ENCODE results near the gene SH2D4B. TPM values are rescaled to one million over a fixed set of nuclear protein-coding genes. Genes with fewer than 3 reads are reported as not detected.

Gene SH2D4B
- total RNA-seq, 2 experiments from 2014 or later = 0.16 to 0.31 TPM

GRCh38 chr10:80681142-80681541 lies 143.4 kb downstream of the SH2D4B start:
- peaks cover 10% of the 10 kb centered on the region for H3K27me3 Mint-ChIP-seq
- Histone ChIP-seq H3K36me3 (ENCODE audit: insufficient read depth, low read length) (no peaks in the 10 kb centered on the region), H3K4me1 (ENCODE audit: insufficient read depth, low read length) (no peaks in the 10 kb centered on the region), H3K9me3 (ENCODE audit: control insufficient read depth in 1 of 2, insufficient read depth in 1 of 2, low read length in 2 of 2) (no peaks in the 10 kb centered on the region), H3K27me3 (ENCODE audit: control insufficient read depth in 1 of 2, insufficient read depth in 2 of 2, low read length in 2 of 2) (no peaks in the 10 kb centered on the region), H3K4me3 (ENCODE audit: low read length) (no peak overlapping the region), H3K27ac (ENCODE audit: low read depth in 1 of 2, low read length in 2 of 2) (no peak overlapping the region)
- no peak for DNase-seq
- H3K4me1 Mint-ChIP-seq (ENCODE audit: low read depth) = no peaks in the 10 kb centered on the region
- no peaks in the 10 kb centered on the region for H3K36me3 Mint-ChIP-seq (ENCODE audit: low read depth)
- no peak for ATAC-seq (ENCODE audit: poor library complexity)
- H3K27ac Mint-ChIP-seq = no peak overlapping the region
- intact Hi-C loops (cut with DNase I, micrococcal nuclease) = no loop called here
- H3K9me3 Mint-ChIP-seq = no peaks in the 10 kb centered on the region
- ChIA-PET POLR2A (no interaction called here), CTCF (interaction anchor here (1.0 kb wide), 1 partner anchor 18 kb away, joined by 3 read pairs; no protein-coding TSS in a partner anchor)
- no peak for TF ChIP-seq CTCF (IDR thresholded peaks at IDR 0.05)
- no peak overlapping the region for H3K4me3 Mint-ChIP-seq

- intact Hi-C loops (cut with DNase I, micrococcal nuclease) = no loop called here
- Histone ChIP-seq H3K27ac (ENCODE audit: low read depth in 1 of 2, low read length in 2 of 2) (no peak overlapping the region), H3K36me3 (ENCODE audit: insufficient read depth, low read length) (no peaks in the 10 kb centered on the region), H3K27me3 (ENCODE audit: control insufficient read depth in 1 of 2, insufficient read depth in 2 of 2, low read length in 2 of 2) (no peaks in the 10 kb centered on the region), H3K4me1 (ENCODE audit: insufficient read depth, low read length) (no peaks in the 10 kb centered on the region), H3K9me3 (ENCODE audit: control insufficient read depth in 1 of 2, insufficient read depth in 1 of 2, low read length in 2 of 2) (no peaks in the 10 kb centered on the region), H3K4me3 (ENCODE audit: low read length) (no peak overlapping the region)
- Mint-ChIP-seq H3K36me3 (ENCODE audit: low read depth) (no peaks in the 10 kb centered on the region), H3K9me3 (no peaks in the 10 kb centered on the region), H3K27me3 (peaks cover 4% of the 10 kb centered on the region), H3K4me3 (no peak overlapping the region), H3K27ac (no peak overlapping the region), H3K4me1 (ENCODE audit: low read depth) (no peaks in the 10 kb centered on the region)
- CTCF ChIA-PET = no interaction called here
- ATAC-seq (ENCODE audit: poor library complexity) (peak; percentile 87), DNase-seq (peak in 4 of 14 experiments; percentile 6 to 78 (median 72))
- POLR2A ChIA-PET = interaction anchor here (0.6 kb wide), 1 partner anchor 1294 kb away, joined by 6 read pairs; no protein-coding TSS in a partner anchor
- TF ChIP-seq CTCF (IDR thresholded peaks at IDR 0.05) = no peak
Observed at GRCh38 chr10:80684259-80684658, 146.6 kb downstream of the SH2D4B start.

GRCh38 chr10:80685355-80685754 lies 147.7 kb downstream of the SH2D4B start:
- no peaks in the 10 kb centered on the region for H3K9me3 Mint-ChIP-seq
- CTCF ChIA-PET = interaction anchor here (1.9 kb wide), 1 partner anchor 14 kb away, joined by 5 read pairs; no protein-coding TSS in a partner anchor
- no peak overlapping the region for H3K4me3 Mint-ChIP-seq
- no peak overlapping the region for H3K27ac ChIP-seq (ENCODE audit: low read depth in 1 of 2, low read length in 2 of 2)
- H3K4me1 ChIP-seq (ENCODE audit: insufficient read depth, low read length) = no peaks in the 10 kb centered on the region
- POLR2A ChIA-PET = no interaction called here
- H3K27ac Mint-ChIP-seq = no peak overlapping the region
- no peaks in the 10 kb centered on the region for H3K36me3 ChIP-seq (ENCODE audit: insufficient read depth, low read length)
- no peaks in the 10 kb centered on the region for H3K36me3 Mint-ChIP-seq (ENCODE audit: low read depth)
- ATAC-seq (ENCODE audit: poor library complexity) = no peak
- no peak overlapping the region for H3K4me3 ChIP-seq (ENCODE audit: low read length)
- TF ChIP-seq CTCF (IDR thresholded peaks at IDR 0.05) = no peak
- no peaks in the 10 kb centered on the region for H3K4me1 Mint-ChIP-seq (ENCODE audit: low read depth)
- intact Hi-C loops (cut with DNase I, micrococcal nuclease) = no loop called here
- H3K9me3 ChIP-seq (ENCODE audit: control insufficient read depth in 1 of 2, insufficient read depth in 1 of 2, low read length in 2 of 2) = no peaks in the 10 kb centered on the region
- peaks cover 14% of the 10 kb centered on the region for H3K27me3 Mint-ChIP-seq
- DNase-seq = no peak
- H3K27me3 ChIP-seq (ENCODE audit: control insufficient read depth in 1 of 2, insufficient read depth in 2 of 2, low read length in 2 of 2) = no peaks in the 10 kb centered on the region
